Keratinocyte (primary cell): ENCODE data around the gene TEX101. TPM values are rescaled to one million over a fixed set of nuclear protein-coding genes. Genes with fewer than 3 reads are reported as not detected.

ENCODE experiments used
- DNase-seq: peaks from one replicate; pipeline ENCODE4 v3.0.0-alpha.2; 2011; ENCODE audit warnings: low read depth, missing footprints, low spot score
- FAIRE-seq: peaks from 2 replicates; lab custom pipeline; 2011; peaks lifted over from hg19 to GRCh38; lab: Jason Lieb, UNC
- H2AFZ ChIP-seq: 2 replicates; pipeline ENCODE4 v1.6.0; 2012; ENCODE audit warnings: low read length, control low read depth, inconsistent platforms; ENCODE audit not compliant: control insufficient read depth
- H3K27ac ChIP-seq: 2 replicates; pipeline ENCODE4 v1.5.1; 2011; ENCODE audit warnings: low read length; ENCODE audit not compliant: control insufficient read depth, insufficient read depth
- H3K27me3 ChIP-seq: 3 replicates; pipeline ENCODE4 v1.6.0; 2011; ENCODE audit warnings: low read length; ENCODE audit not compliant: control insufficient read depth, insufficient read depth; ENCODE audit errors: extremely low read depth
- H3K36me3 ChIP-seq, 2 experiments: 2 replicates in 1 of 2; 3 replicates in 1 of 2; pipeline ENCODE4 v1.5.1; 2011; ENCODE audit warnings: low read length in 2 of 2, mild to moderate bottlenecking in 1 of 2; ENCODE audit not compliant: control insufficient read depth in 2 of 2, insufficient read depth in 2 of 2; ENCODE audit errors: extremely low read depth in 1 of 2
- H3K4me1 ChIP-seq: 3 replicates; pipeline ENCODE4 v1.5.1; 2011; ENCODE audit warnings: low read length; ENCODE audit not compliant: control insufficient read depth, insufficient read depth; ENCODE audit errors: extremely low read depth
- H3K4me2 ChIP-seq: 3 replicates; pipeline ENCODE4 v1.6.0; 2011; ENCODE audit warnings: low read depth, low read length; ENCODE audit not compliant: control insufficient read depth, insufficient read depth; ENCODE audit errors: extremely low read depth
- H3K4me3 ChIP-seq, 3 experiments: fragments of 200-600 bp in 1 of 3; sonication (generic) in 1 of 3; 2 replicates in 2 of 3; 3 replicates in 1 of 3; pipeline ENCODE4 v1.5.1; 2011 to 2016; ENCODE audit warnings: low read length in 3 of 3, mild to moderate bottlenecking in 3 of 3, control low read depth in 2 of 3, inconsistent platforms in 1 of 3, low read depth in 1 of 3, mixed read lengths in 1 of 3, mixed run types in 1 of 3, moderate library complexity in 1 of 3; ENCODE audit not compliant: control insufficient read depth in 2 of 3, insufficient read depth in 2 of 3; ENCODE audit errors: extremely low read depth in 1 of 3
- H3K79me2 ChIP-seq: 2 replicates; pipeline ENCODE4 v1.6.0; 2012; ENCODE audit warnings: low read length; ENCODE audit not compliant: control insufficient read depth, insufficient read depth
- H3K9ac ChIP-seq: 3 replicates; pipeline ENCODE4 v1.6.0; 2011; ENCODE audit warnings: low read length; ENCODE audit not compliant: control insufficient read depth, insufficient read depth; ENCODE audit errors: extremely low read depth
- H3K9me1 ChIP-seq: 3 replicates; pipeline ENCODE4 v1.6.0; 2011; ENCODE audit warnings: low read length; ENCODE audit not compliant: control insufficient read depth, insufficient read depth; ENCODE audit errors: extremely low read depth
- H3K9me3 ChIP-seq: 2 replicates; pipeline ENCODE4 v1.5.1; 2012; ENCODE audit warnings: low read depth, low read length; ENCODE audit not compliant: control insufficient read depth
- H4K20me1 ChIP-seq: 3 replicates; pipeline ENCODE4 v1.6.0; 2011; ENCODE audit warnings: low read length; ENCODE audit not compliant: control insufficient read depth, insufficient read depth; ENCODE audit errors: extremely low read depth
- CTCF ChIP-seq, 3 experiments: IDR thresholded peaks in 1 of 3; conservative IDR thresholded peaks in 1 of 3; optimal IDR thresholded peaks in 1 of 3; 2 replicates in 2 of 3; 3 replicates in 1 of 3; pipeline versions ENCODE3 to v1.5.1; 2011; ENCODE audit warnings: low read length in 3 of 3, mild to moderate bottlenecking in 3 of 3, moderate library complexity in 2 of 3, control low read depth in 1 of 3, inconsistent platforms in 1 of 3; ENCODE audit not compliant: insufficient read depth in 2 of 3; ENCODE audit errors: extremely low read depth in 1 of 3
- EZH2 ChIP-seq: IDR thresholded peaks from one replicate; pipeline ENCODE4 v1.6.1; 2012; ENCODE audit warnings: inconsistent platforms, mild to moderate bottlenecking, low read length, moderate library complexity
- dilution Hi-C: fragments of 300-500 bp; cut with MboI; formaldehyde crosslinking; loops from one replicate; pipeline ENCODE4 v1.7.0; 2020; ENCODE audit warnings: low sequenced_read_pairs; ENCODE audit not compliant: extremely low pct_ligation_motif_present
- polyA plus RNA-seq, 5 experiments: library from polyadenylated mRNA; depleted of rRNA in 3 of 5; stranded (reverse) in 3 of 5; stranded (forward) in 1 of 5; unstranded in 1 of 5; fragments of >200 nt; gene quantifications; 1 replicate in 1 of 5; 2 replicates in 3 of 5; 3 replicates in 1 of 5; pipeline versions ENCODE4 v1.2.1 to v1.2.3, GENCODE V29; 2011 to 2012; ENCODE audit warnings: missing spikeins in 2 of 5, low read depth in 1 of 5, low replicate concordance in 1 of 5

The TEX101 gene
- polyA plus RNA-seq, 1 donor (not counting 4 experiments of a cell fraction or from before 2014, with no cell fraction given) = not detected

- Histone ChIP-seq H3K27ac (peak overlapping the region; percentile 66), H3K27me3 (no peaks in the 10 kb centered on the region), H3K79me2 (peaks cover 10% of the 10 kb centered on the region), H3K9me3 (no peaks in the 10 kb centered on the region), H3K4me1 (peaks cover 29% of the 10 kb centered on the region), H3K9me1 (peaks cover 2% of the 10 kb centered on the region), H2AFZ (peak overlapping the region; percentile 86), H3K4me2 (peak overlapping the region; percentile 90), H3K9ac (peak overlapping the region; percentile 71), H3K36me3 (peaks cover 7 to 19% of the 10 kb centered on the region in 2 experiments), H3K4me3 (peak overlapping the region; percentile 29 to 73 (median 65)), H4K20me1 (no peaks in the 10 kb centered on the region)
- dilution Hi-C loops = no loop called here
- TF ChIP-seq EZH2 (no peak), CTCF (optimal IDR thresholded peaks at IDR 0.05 in 1 of 3, IDR thresholded peaks at IDR 0.05 in 1 of 3, conservative IDR thresholded peaks at IDR 0.05 in 1 of 3; ENCODE audit: extremely low read depth in 1 of 3, insufficient read depth in 2 of 3, low read length in 3 of 3) (peak in 1 of 3 experiments; percentile 14)
- DNase-seq (no peak), FAIRE-seq (peak; percentile 17)
Measured at GRCh38 chr19:43462785-43463380, 48.2 kb downstream of the TEX101 start.

GRCh38 chr19:43463381-43464133 is 48.9 kb downstream of the TEX101 start:
- peaks cover 2% of the 10 kb centered on the region for H3K9me1 ChIP-seq
- H3K36me3 ChIP-seq = peaks cover 7 to 19% of the 10 kb centered on the region in 2 experiments
- H3K9ac ChIP-seq = peak overlapping the region; percentile 90
- H2AFZ ChIP-seq = peak overlapping the region; percentile 92
- peaks cover 10% of the 10 kb centered on the region for H3K79me2 ChIP-seq
- peak overlapping the region; percentile 76 for H3K27ac ChIP-seq
- TF ChIP-seq EZH2 = no peak
- H3K4me2 ChIP-seq = peak overlapping the region; percentile 95
- dilution Hi-C loops = no loop called here
- H3K4me1 ChIP-seq = peaks cover 34% of the 10 kb centered on the region
- no peaks in the 10 kb centered on the region for H4K20me1 ChIP-seq
- DNase-seq (peak; percentile 80), FAIRE-seq (peak; percentile 17)
- H3K9me3 ChIP-seq = no peaks in the 10 kb centered on the region
- H3K27me3 ChIP-seq = no peaks in the 10 kb centered on the region
- peak overlapping the region; percentile 63 to 84 (median 71) for H3K4me3 ChIP-seq
